ENCODE data around the gene PALS2. TPM values are rescaled to one million over a fixed set of nuclear protein-coding genes. Genes with fewer than 3 reads are reported as not detected.

The PALS2 gene
- total and polyA plus RNA-seq, 9 of the 15 experiments (the other 6 are each of a cell fraction or from before 2014, with no cell fraction given) = 5.9 to 35.0 (median 17.7) TPM

- TF ChIP-seq SMARCA5 (IDR thresholded peaks at IDR 0.05) (no peak), SMAD1 (IDR thresholded peaks at IDR 0.05; ENCODE audit: low read depth, low read length, partially characterized antibody) (no peak), TAF15 (IDR thresholded peaks at IDR 0.05; ENCODE audit: low read depth, low read length) (no peak), EP300 (IDR thresholded peaks at IDR 0.05; ENCODE audit: low read length) (no peak), TFE3 (CRISPR knock-in tag; IDR thresholded peaks at IDR 0.05) (no peak), MYC (IDR thresholded peaks at IDR 0.05; ENCODE audit: low read depth, low read length) (no peak), MYC (CRISPR knock-in tag; IDR thresholded peaks at IDR 0.05; ENCODE audit: borderline replicate concordance, low read depth) (no peak), FOXK1 (CRISPR knock-in tag; IDR thresholded peaks at IDR 0.05; ENCODE audit: borderline replicate concordance) (no peak), CHD7 (IDR thresholded peaks at IDR 0.05; ENCODE audit: low read depth, low read length) (no peak), ZNF668 (CRISPR knock-in tag; IDR thresholded peaks at IDR 0.05) (no peak)
These were observed 31.4 kb downstream of the PALS2 start (continued) for GRCh38 chr7:24604630-24605029.
